Neural cell (in vitro differentiated cells): ENCODE results near the gene PPHLN1. TPM values are rescaled to one million over a fixed set of nuclear protein-coding genes. Genes with fewer than 3 reads are reported as not detected.

ENCODE experiments used
- H2AFZ ChIP-seq: fragments of 200-600, 300-800 bp; sonication (generic), shearing (Covaris generic); 2 replicates; pipeline ENCODE4 v1.6.0; 2014; ENCODE audit warnings: low read depth, mild to moderate bottlenecking, antibody characterized with exemption, low read length, moderate library complexity
- H3F3A ChIP-seq: fragments of 200-600 bp; shearing (Covaris generic); 2 replicates; pipeline ENCODE4 v1.6.1; 2016; ENCODE audit warnings: mild to moderate bottlenecking, moderate library complexity, mixed read lengths, antibody characterized with exemption, low read length; ENCODE audit not compliant: insufficient read depth, poor library complexity, severe bottlenecking
- H3K27ac ChIP-seq: fragments of 200-600, 300-800 bp; sonication (generic), shearing (Covaris generic); 2 replicates; pipeline ENCODE4 v1.5.1; 2014; ENCODE audit warnings: mild to moderate bottlenecking, low read length, moderate library complexity
- H3K27me3 ChIP-seq: fragments of 300-800, 200-600 bp; sonication (generic), shearing (Covaris generic); 2 replicates; pipeline ENCODE4 v1.6.0; 2014; ENCODE audit warnings: mild to moderate bottlenecking, low read depth, low read length, moderate library complexity; ENCODE audit not compliant: insufficient read depth
- H3K36me3 ChIP-seq: fragments of 300-800, 200-600 bp; sonication (generic), shearing (Covaris generic); 2 replicates; pipeline ENCODE4 v1.5.1; 2014; ENCODE audit warnings: mild to moderate bottlenecking, antibody characterized with exemption, low read length, moderate library complexity; ENCODE audit not compliant: insufficient read depth
- H3K4me2 ChIP-seq: fragments of 300-800, 200-600 bp; sonication (generic), shearing (Covaris generic); 2 replicates; pipeline ENCODE4 v1.6.0; 2014; ENCODE audit warnings: mild to moderate bottlenecking, low read length
- H3K4me3 ChIP-seq: fragments of 300-800, 200-600 bp; sonication (generic), shearing (Covaris generic); 2 replicates; pipeline ENCODE4 v1.5.1; 2014; ENCODE audit warnings: mild to moderate bottlenecking, low read length, moderate library complexity
- H3K79me2 ChIP-seq: fragments of 200-600 bp; shearing (Covaris generic); replicated peaks from 2 replicates; pipeline ENCODE4 v1.6.0; 2014; ENCODE audit warnings: mild to moderate bottlenecking, low read length, moderate library complexity; ENCODE audit not compliant: insufficient read depth
- H3K9ac ChIP-seq: fragments of 300-800, 200-600 bp; sonication (generic), shearing (Covaris generic); 2 replicates; pipeline ENCODE4 v1.6.1; 2016; ENCODE audit warnings: mild to moderate bottlenecking, low read length, mixed read lengths
- H3K9me2 ChIP-seq: fragments of 200-600 bp; shearing (Covaris generic); 2 replicates; pipeline ENCODE4 v1.6.1; 2016; ENCODE audit warnings: mild to moderate bottlenecking, low read length, mixed read lengths; ENCODE audit not compliant: insufficient read depth
- H3K9me3 ChIP-seq: fragments of 200-600, 300-800 bp; sonication (generic), shearing (Covaris generic); 2 replicates; pipeline ENCODE4 v1.6.1; 2016; ENCODE audit warnings: mild to moderate bottlenecking, mixed run types, low read length, moderate library complexity, mixed read lengths
- H4K20me1 ChIP-seq: fragments of 200-600 bp; shearing (Covaris generic); 2 replicates; pipeline ENCODE4 v1.6.1; 2016; ENCODE audit warnings: mild to moderate bottlenecking, mixed run types; ENCODE audit not compliant: insufficient read depth
- EP300 ChIP-seq: fragments of 450-650 bp; conservative IDR thresholded peaks from 2 replicates; pipeline ENCODE4 v1.6.1; 2014; ENCODE audit warnings: antibody characterized with exemption, mild to moderate bottlenecking, moderate library complexity; ENCODE audit not compliant: poor library complexity, severe bottlenecking
- EZH2 ChIP-seq: fragments of 200-600, 300-800 bp; shearing (Covaris generic), sonication (generic); IDR thresholded peaks from 2 replicates; pipeline ENCODE4 v1.6.1; 2014; ENCODE audit warnings: antibody characterized with exemption, low read length, borderline replicate concordance, mild to moderate bottlenecking; ENCODE audit not compliant: insufficient read depth, poor library complexity, severe bottlenecking
- MXI1 ChIP-seq: fragments of 450-650 bp; conservative IDR thresholded peaks from 2 replicates; pipeline ENCODE4 v1.6.1; 2014; ENCODE audit warnings: antibody characterized with exemption, mild to moderate bottlenecking; ENCODE audit not compliant: poor library complexity, severe bottlenecking
- POLR2AphosphoS5 ChIP-seq: IDR thresholded peaks from 2 replicates; pipeline ENCODE4 v1.6.1; 2012
- RAD21 ChIP-seq: fragments of 450-650 bp; conservative IDR thresholded peaks from 2 replicates; pipeline ENCODE4 v1.6.1; 2014; ENCODE audit warnings: antibody characterized with exemption, mild to moderate bottlenecking, moderate library complexity
- REST ChIP-seq: IDR thresholded peaks from 2 replicates; pipeline ENCODE4 v1.6.1; 2012; ENCODE audit warnings: borderline replicate concordance
- SMC3 ChIP-seq: fragments of 450-650 bp; conservative IDR thresholded peaks from 2 replicates; pipeline ENCODE4 v1.6.1; 2014; ENCODE audit warnings: antibody characterized with exemption, mild to moderate bottlenecking, moderate library complexity; ENCODE audit not compliant: poor library complexity
- TAF1 ChIP-seq: IDR thresholded peaks from 2 replicates; pipeline ENCODE4 v1.6.1; 2012; ENCODE audit warnings: low read depth
- polyA plus RNA-seq: library from polyadenylated mRNA; depleted of rRNA; stranded (reverse); fragments of >200 nt; gene quantifications from 2 replicates; pipeline ENCODE4 v1.2.3, GENCODE V29; 2014
- TF ChIP-seq, protein P1 (sequence below): fragments of 450-650 bp; IDR thresholded peaks from 2 replicates; pipeline ENCODE4 v1.5.1; 2014; ENCODE audit warnings: antibody characterized with exemption, mild to moderate bottlenecking, moderate library complexity; ENCODE audit not compliant: poor library complexity, severe bottlenecking

PPHLN1 gene
- polyA plus RNA-seq, 1 donor from 2014 or later = 192 TPM

DNA sequence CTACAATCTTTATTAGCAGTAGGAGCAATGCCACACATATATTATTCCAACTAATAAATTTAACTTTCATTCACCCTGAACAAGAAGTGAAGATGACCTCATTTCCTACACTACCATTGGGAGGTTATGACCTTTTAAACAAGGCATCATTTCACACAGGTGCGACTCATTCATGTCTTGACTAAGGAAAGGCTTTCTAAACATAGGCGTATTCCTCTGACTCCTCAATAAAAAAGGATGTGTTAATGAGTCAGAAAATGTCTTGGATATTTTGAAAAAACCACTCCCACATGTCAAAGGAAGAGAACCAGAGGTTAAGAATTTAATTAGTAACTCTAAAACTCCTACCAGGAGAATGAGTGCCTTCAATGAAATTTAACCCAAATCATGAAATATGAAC is 148.4 kb downstream of the PPHLN1 start:
- TF ChIP-seq POLR2AphosphoS5 (no peak), REST (no peak), MXI1 (no peak), RAD21 (no peak), EP300 (no peak), TAF1 (no peak), SMC3 (no peak), EZH2 (no peak)
- TF ChIP-seq, protein P1, sequence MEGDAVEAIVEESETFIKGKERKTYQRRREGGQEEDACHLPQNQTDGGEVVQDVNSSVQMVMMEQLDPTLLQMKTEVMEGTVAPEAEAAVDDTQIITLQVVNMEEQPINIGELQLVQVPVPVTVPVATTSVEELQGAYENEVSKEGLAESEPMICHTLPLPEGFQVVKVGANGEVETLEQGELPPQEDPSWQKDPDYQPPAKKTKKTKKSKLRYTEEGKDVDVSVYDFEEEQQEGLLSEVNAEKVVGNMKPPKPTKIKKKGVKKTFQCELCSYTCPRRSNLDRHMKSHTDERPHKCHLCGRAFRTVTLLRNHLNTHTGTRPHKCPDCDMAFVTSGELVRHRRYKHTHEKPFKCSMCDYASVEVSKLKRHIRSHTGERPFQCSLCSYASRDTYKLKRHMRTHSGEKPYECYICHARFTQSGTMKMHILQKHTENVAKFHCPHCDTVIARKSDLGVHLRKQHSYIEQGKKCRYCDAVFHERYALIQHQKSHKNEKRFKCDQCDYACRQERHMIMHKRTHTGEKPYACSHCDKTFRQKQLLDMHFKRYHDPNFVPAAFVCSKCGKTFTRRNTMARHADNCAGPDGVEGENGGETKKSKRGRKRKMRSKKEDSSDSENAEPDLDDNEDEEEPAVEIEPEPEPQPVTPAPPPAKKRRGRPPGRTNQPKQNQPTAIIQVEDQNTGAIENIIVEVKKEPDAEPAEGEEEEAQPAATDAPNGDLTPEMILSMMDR = no peak
- Histone ChIP-seq H3K9ac (no peak overlapping the region), H2AFZ (no peak overlapping the region), H3K79me2 (peaks cover 4% of the 10 kb centered on the region), H4K20me1 (no peaks in the 10 kb centered on the region), H3K9me3 (no peaks in the 10 kb centered on the region), H3K36me3 (no peaks in the 10 kb centered on the region), H3K9me2 (no peaks in the 10 kb centered on the region), H3F3A (no peaks in the 10 kb centered on the region), H3K4me2 (no peak overlapping the region), H3K27ac (no peak overlapping the region), H3K27me3 (no peaks in the 10 kb centered on the region), H3K4me3 (no peak overlapping the region)

GRCh38 chr12:42475106-42475505 is 149.1 kb downstream of the PPHLN1 start:
- no peaks in the 10 kb centered on the region for H4K20me1 ChIP-seq
- no peaks in the 10 kb centered on the region for H3K9me3 ChIP-seq
- no peaks in the 10 kb centered on the region for H3K9me2 ChIP-seq
- no peak overlapping the region for H3K4me2 ChIP-seq
- H3K9ac ChIP-seq = no peak overlapping the region
- H2AFZ ChIP-seq = no peak overlapping the region
- H3F3A ChIP-seq = no peaks in the 10 kb centered on the region
- H3K4me3 ChIP-seq = no peak overlapping the region
- peaks cover 7% of the 10 kb centered on the region for H3K79me2 ChIP-seq
- no peaks in the 10 kb centered on the region for H3K36me3 ChIP-seq
- H3K27me3 ChIP-seq = no peaks in the 10 kb centered on the region
- no peak overlapping the region for H3K27ac ChIP-seq
- TF ChIP-seq, protein P1 = no peak
- TF ChIP-seq TAF1 (no peak), EP300 (no peak), SMC3 (no peak), RAD21 (no peak), REST (no peak), EZH2 (no peak), POLR2AphosphoS5 (no peak), MXI1 (no peak)
